ENCODE results near the gene DCUN1D3.
"Not testable (repeated sequence)": the region's sequence is repeated elsewhere in the genome, so short reads cannot be mapped to it uniquely, and the experiment has no call there.

DCUN1D3 gene

DNA sequence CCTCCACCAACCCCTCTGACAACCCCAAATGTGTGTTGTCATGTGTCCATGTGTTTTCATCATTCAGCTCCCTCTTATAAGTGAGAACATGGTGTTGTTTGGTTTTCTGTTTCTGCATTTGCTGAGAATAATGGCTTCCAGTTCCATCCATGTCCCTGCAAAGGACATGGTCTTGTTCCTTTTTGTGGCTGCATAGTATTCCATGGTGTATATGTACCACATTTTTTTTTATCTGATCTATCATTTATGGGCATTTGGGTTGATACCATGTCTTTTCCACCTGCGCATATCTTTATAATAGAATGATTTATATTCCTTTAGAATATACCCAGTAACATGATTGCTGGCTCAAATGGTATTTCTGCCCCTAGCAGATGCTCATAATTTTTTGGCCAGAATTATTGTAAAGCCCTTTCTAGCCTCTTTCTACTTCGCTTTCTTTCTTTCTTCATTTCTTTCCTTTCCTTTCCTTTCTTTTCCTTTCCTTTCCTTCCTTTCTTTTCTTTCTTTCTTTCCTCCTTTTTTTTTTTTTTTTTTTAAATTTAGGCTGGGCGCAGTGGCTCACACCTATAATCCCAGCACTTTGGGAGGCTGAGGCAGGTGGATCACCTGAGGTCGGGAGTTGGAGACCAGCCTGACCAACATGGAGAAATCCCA lies 81.1 kb downstream of the DCUN1D3 start:
- no peak for DNase-seq

DNA sequence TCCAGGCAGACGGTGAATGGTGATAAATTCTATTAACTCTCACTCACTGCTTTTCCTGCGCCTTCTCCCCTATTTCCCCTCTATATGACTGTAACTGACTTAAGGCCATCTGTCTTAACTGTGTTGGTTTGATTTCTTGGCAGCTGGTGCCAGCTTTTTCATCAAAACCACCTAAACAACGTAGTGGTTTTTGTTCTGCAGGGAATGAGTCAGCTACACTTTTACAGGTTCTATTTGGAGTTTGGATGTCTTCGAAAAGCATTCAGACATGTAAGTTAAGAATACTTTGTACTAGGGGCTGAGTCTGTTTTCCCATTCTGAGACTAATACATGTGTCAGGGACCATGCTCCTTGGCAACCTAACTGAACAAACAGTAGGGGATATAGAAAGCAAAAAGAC lies 85.4 kb downstream of the DCUN1D3 start:
- DNase-seq: no peak

DNA sequence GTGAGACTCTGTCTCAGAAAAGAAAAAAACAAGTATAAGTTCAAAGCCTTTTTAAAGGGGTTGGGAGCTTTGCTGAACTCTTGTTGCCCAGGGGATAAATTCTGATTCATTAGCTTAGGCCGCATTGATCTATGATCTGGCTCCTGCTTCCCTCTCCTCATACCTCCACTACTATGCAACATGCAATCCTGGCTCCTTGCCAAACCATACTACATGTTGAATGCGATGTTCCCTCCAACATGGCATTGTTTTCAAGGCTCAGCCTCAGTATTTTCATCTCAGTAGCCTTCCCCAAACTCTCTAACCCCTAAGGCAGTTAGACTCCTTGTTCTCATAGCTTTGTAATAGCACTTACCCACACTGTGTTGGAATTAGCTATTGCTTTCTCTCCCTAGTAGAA lies 87.6 kb downstream of the DCUN1D3 start:
- DNase-seq: no peak

DNA sequence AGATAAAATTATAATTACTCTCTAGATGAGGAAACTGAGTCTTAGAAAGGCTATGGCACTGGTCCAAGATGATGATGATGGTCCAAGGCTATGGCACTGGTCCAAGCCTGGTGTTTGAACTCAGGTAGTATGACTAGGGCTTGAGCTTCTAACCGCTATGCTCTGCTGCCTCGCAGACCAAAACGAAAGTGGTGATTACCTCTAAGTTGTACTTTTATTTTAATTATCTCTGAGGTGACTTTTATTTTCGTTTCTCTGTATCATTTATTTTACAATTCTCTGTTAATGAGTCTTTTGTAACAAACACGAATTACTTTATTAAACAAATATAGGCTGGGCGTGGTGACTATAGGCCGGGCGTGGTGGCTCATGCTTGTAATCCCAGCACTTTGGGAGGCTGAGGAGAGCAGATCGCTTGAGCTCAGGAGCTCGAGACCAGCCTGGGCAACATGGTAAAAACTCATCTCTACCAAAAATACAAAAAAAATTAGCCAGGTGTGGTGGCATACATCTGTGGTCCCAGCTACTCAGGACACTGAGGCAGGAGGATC lies 88.2 kb downstream of the DCUN1D3 start:
- no peak for DNase-seq

DNA sequence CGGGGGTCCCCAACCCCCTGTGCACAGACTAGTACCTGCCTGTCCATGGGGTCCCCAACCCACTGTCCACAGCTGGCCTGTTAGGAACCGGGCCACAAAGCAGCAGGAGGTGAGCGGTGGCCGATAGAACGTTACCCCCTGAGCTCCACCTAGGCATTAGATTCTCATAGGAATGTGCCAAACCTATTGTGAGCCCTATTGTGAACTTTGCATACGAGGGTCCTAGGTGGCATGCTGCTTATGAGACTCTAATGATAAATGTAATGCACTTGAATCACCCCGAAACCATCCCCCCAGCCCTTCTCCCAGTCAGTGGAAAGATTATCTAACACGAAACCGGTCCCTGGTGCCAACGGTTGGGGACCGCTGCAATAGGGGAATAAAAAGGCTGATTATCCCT lies 92.3 kb downstream of the DCUN1D3 start:
- no peak for DNase-seq

DNA sequence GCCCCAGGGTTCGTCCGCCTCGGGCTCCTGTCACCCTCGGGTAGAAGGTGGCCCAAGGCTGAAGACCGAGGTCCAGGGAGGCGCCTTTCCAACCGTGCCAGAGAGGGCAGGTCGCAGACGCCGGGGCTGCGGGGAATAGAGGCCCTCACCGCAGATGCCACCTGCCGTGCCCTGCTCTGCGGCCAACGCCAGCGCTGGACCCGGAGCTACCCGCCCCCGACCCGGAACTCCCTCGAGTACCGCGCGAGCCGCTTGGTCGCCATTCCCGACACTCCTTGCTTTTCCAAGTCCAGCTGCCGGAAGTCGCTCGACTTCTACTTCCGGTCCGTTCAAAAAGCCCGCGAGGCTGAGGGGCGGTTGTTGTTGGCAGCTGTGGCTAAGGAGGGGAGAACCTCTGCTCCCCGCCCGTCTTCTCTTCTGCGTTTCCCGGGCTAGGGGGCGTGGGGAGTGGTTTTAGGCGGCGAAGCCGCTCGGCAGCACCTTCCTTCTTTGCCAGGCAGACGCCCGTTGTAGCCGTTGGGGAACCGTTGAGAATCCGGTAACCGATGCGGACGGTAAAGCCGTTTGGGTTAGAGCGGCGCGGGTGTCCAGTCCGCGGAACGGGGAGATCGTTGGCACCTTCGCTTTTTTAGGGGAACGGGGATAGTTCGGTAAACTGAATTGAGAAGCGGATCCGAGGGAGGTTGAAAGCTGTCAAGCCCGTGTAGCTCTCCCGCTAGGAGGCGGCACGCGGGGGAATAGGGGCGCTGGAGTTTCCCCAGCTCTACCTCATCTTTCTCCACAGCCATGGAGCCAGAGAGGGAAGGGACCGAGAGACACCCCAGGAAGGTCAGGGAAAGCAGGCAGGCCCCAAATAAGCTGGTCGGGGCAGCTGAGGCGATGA lies 93.7 kb downstream of the DCUN1D3 start, which contains the start of the genes ERI2 and REXO5:
TSS of gene ERI2 (minus strand) at position 305 of the 883 bp plus-strand sequence. CDS start at position 263, 42 bp downstream.
TSS of gene REXO5 (plus strand) at position 360 of the 883 bp plus-strand sequence. CDS start at position 787, 427 bp downstream.
- DNase-seq: peak; percentile 83

DNA sequence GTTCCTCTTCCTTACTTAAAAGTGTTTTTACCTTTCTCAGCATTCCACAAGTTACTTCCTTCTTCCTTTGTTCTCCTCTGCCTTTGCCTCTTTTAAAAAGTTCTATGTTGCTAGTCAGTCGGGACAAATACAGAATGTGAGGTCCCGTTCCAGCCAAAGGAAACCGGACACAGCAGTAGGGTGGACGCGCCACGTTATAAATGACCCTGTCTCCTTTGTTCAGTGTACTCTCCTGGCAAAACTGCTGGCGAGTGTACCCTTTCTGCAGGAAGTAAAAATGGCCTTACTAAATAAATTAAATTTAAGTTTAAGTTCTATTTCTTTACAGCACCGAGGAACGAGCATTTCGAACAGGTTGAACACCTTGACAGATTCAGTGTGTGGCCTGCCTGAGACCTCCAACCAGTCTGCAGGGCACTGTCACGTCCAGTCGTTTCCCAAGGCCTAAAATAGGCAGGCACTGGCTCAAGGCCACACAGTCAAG lies 94.4 kb downstream of the DCUN1D3 start:
- not testable (repeated sequence) for DNase-seq

Data from NCI-H748 treated with DMSO at 0.1 percent for 48 hours (cell line).